ENCODE results near the gene DYNC1LI1. TPM values are rescaled to one million over a fixed set of nuclear protein-coding genes. Genes with fewer than 3 reads are reported as not detected.

DYNC1LI1 gene
- polyA plus RNA-seq, 2 of the 4 experiments (the other 2 are of a cell fraction) = 42.0 to 66.9 TPM

- no peak for ATAC-seq
- ChIA-PET CTCF (interaction anchor here (1.3 to 7.4 kb wide), 2 partner anchors 12 to 14 kb away, joined by 3 to 47 read pairs; no protein-coding TSS in a partner anchor), POLR2A (no interaction called here)
- H3K4me3 ChIP-seq = no peak overlapping the region
- TF ChIP-seq EP300 (IDR thresholded peaks at IDR 0.05) = no peak
- no peak for TF ChIP-seq RAD21 (conservative IDR thresholded peaks at IDR 0.05 in 1 of 2, IDR thresholded peaks at IDR 0.05 in 1 of 2)
- TF ChIP-seq POLR2A (IDR thresholded peaks at IDR 0.05; ENCODE audit: low read length) = no peak
- no peak for TF ChIP-seq HES2 (IDR thresholded peaks at IDR 0.05)
- FAIRE-seq = no peak
- H3K9me3 ChIP-seq = no peaks in the 10 kb centered on the region
- no peak for DNase-seq (ENCODE audit: low read depth in 1 of 2, low spot score in 1 of 2)
- H3K4me1 ChIP-seq = no peaks in the 10 kb centered on the region
- no peak overlapping the region for H3K27ac ChIP-seq
- WGBS (ENCODE audit: missing lambda C conversion rate) = 81% methylated on average over 3 of the region's 3 CpGs
- no peak overlapping the region for H3K4me2 ChIP-seq
These were observed 88.6 kb downstream of the DYNC1LI1 start for GRCh38 chr3:32481791-32482631.

GRCh38 chr3:32480604-32481003 is 90.1 kb downstream of the DYNC1LI1 start:
- Histone ChIP-seq H3K4me1 (no peaks in the 10 kb centered on the region), H3K4me2 (no peak overlapping the region), H3K4me3 (no peak overlapping the region), H3K27ac (no peak overlapping the region), H3K9me3 (no peaks in the 10 kb centered on the region)
- no peak for ATAC-seq
- ChIA-PET CTCF (interaction anchor here (7.4 kb wide), 1 partner anchor 12 kb away, joined by 47 read pairs; no protein-coding TSS in a partner anchor), POLR2A (no interaction called here)
- no peak for FAIRE-seq
- TF ChIP-seq KDM5A (IDR thresholded peaks at IDR 0.05) (no peak), POLR2AphosphoS2 (conservative IDR thresholded peaks at IDR 0.05; ENCODE audit: low read length) (no peak), JUN (IDR thresholded peaks at IDR 0.05) (no peak), HOXB13 (CRISPR knock-in tag; IDR thresholded peaks at IDR 0.05; ENCODE audit: low read depth) (no peak), RCOR1 (IDR thresholded peaks at IDR 0.05; ENCODE audit: low read depth, low read length) (no peak), BHLHE40 (IDR thresholded peaks at IDR 0.05; ENCODE audit: low read depth, low read length) (no peak)
- DNase-seq (ENCODE audit: low read depth in 1 of 2, low spot score in 1 of 2) = no peak
- 96% methylated on average over 1 of the region's 1 CpG for WGBS (ENCODE audit: missing lambda C conversion rate)

Small RNA genes within 50 kb of the gene (small RNA-seq; reads per million reads assigned to genes)
- 0 to 2.8 (median 0.84) reads per million in 6 experiments for gene MIR548AY

Other genes starting within 250 kb of the DYNC1LI1 start
- 18.7 and 27.1 TPM in 2 replicates for gene CMTM7, start 179.0 kb downstream of the DYNC1LI1 start, polyA plus RNA-seq (2011; rRNA removed)
- gene CMTM7, start 179.0 kb downstream of the DYNC1LI1 start, polyA plus RNA-seq (2017; fragmentation: RNase III; extraction: RNeasy Plus Mini Kit Qiagen cat#74134 plus additional on column Dnase treatment) = 12.9 to 15.3 TPM (median 14.2 TPM) in 3 replicates
- 62.2 and 65.6 TPM in 2 replicates for gene CMTM6, start 68.0 kb downstream of the DYNC1LI1 start, polyA plus RNA-seq (2011; rRNA removed)
- 43.9 to 49.9 TPM (median 49.5 TPM) in 3 replicates for gene CMTM6, start 68.0 kb downstream of the DYNC1LI1 start, polyA plus RNA-seq (2017; fragmentation: RNase III; extraction: RNeasy Plus Mini Kit Qiagen cat#74134 plus additional on column Dnase treatment)
- 38.7 and 43.2 TPM in 2 replicates for gene CNOT10, start 114.3 kb upstream of the DYNC1LI1 start, polyA plus RNA-seq (2011; rRNA removed)
- gene CNOT10, start 114.3 kb upstream of the DYNC1LI1 start, polyA plus RNA-seq (2017; fragmentation: RNase III; extraction: RNeasy Plus Mini Kit Qiagen cat#74134 plus additional on column Dnase treatment) = 23.6 to 28.7 TPM (median 25.6 TPM) in 3 replicates
- gene TRIM71, start 247.1 kb upstream of the DYNC1LI1 start, polyA plus RNA-seq (2011; rRNA removed) = 0.01 TPM in 1 of 2 replicates, not detected in the other
- not detected in 3 replicates for gene TRIM71, start 247.1 kb upstream of the DYNC1LI1 start, polyA plus RNA-seq (2017; fragmentation: RNase III; extraction: RNeasy Plus Mini Kit Qiagen cat#74134 plus additional on column Dnase treatment)